Activated CD4-positive, alpha-beta T cell treated with anti-CD3 and anti-CD28 coated beads for 24 hours (primary cell): ENCODE data around the gene TBXAS1.

Source experiments
- DNase-seq, 2 donors: peaks; one replicate each; pipeline ENCODE4 v3.0.0-alpha.2; 2020; ENCODE audit warnings: low read depth in 2 of 2

TBXAS1 gene

GRCh38 chr7:139829025-139829774 lies at the start of gene TBXAS1:
Gene TBXAS1 (plus strand): TSS chr7:139829264. CDS start chr7:139829391, 127 bp downstream.
- DNase-seq = no peak

GRCh38 chr7:139782932-139783331 lies 46.1 kb upstream of the TBXAS1 start:
- no peak for DNase-seq

- no peak for DNase-seq
Observed at GRCh38 chr7:139783647-139784385, 45.2 kb upstream of the TBXAS1 start.

- DNase-seq = no peak
Observed at GRCh38 chr7:139784648-139785047, 44.4 kb upstream of the TBXAS1 start.

GRCh38 chr7:139791316-139791715 lies 37.7 kb upstream of the TBXAS1 start:
- no peak for DNase-seq

GRCh38 chr7:139797607-139798006 lies 31.5 kb upstream of the TBXAS1 start:
- no peak for DNase-seq

- DNase-seq = no peak
Observed at GRCh38 chr7:139798221-139798620, 30.8 kb upstream of the TBXAS1 start.

- no peak for DNase-seq
Observed at GRCh38 chr7:139798892-139799291, 30.2 kb upstream of the TBXAS1 start.

GRCh38 chr7:139799586-139799985 lies 29.5 kb upstream of the TBXAS1 start:
- no peak for DNase-seq

- no peak for DNase-seq
Observed at GRCh38 chr7:139804571-139804970, 24.5 kb upstream of the TBXAS1 start.

GRCh38 chr7:139807009-139807408 lies 22.1 kb upstream of the TBXAS1 start:
- no peak for DNase-seq

GRCh38 chr7:139808427-139808826 lies 20.6 kb upstream of the TBXAS1 start:
- no peak for DNase-seq

GRCh38 chr7:139808846-139809442 lies 20.1 kb upstream of the TBXAS1 start:
- no peak for DNase-seq

- no peak for DNase-seq
Observed at GRCh38 chr7:139811066-139811465, 18.0 kb upstream of the TBXAS1 start.

- no peak for DNase-seq
Observed at GRCh38 chr7:139813151-139813550, 15.9 kb upstream of the TBXAS1 start.

GRCh38 chr7:139813689-139814088 lies 15.4 kb upstream of the TBXAS1 start:
- no peak for DNase-seq

GRCh38 chr7:139817249-139817648 lies 11.8 kb upstream of the TBXAS1 start:
- DNase-seq = no peak

- DNase-seq = no peak
Observed at GRCh38 chr7:139820089-139820488, 9.0 kb upstream of the TBXAS1 start.

- no peak for DNase-seq
Observed at GRCh38 chr7:139821349-139822105, 7.5 kb upstream of the TBXAS1 start.

- DNase-seq = no peak
Observed at GRCh38 chr7:139822855-139823254, 6.2 kb upstream of the TBXAS1 start.

GRCh38 chr7:139823959-139824521 lies 5.0 kb upstream of the TBXAS1 start:
- DNase-seq = no peak
